Activated naive CD4-positive, alpha-beta T cell treated with Interleukin-2 at 50 U/mL for 16 hours (primary cell): ENCODE measurements around the gene ZNF621.
A peak's percentile ranks its signal among the peaks of the same experiment; 100 is the strongest.
"Not testable (repeated sequence)": the region's sequence is repeated elsewhere in the genome, so short reads cannot be mapped to it uniquely, and the experiment has no call there.

Experiments used
- DNase-seq: peaks from one replicate; pipeline ENCODE4 v3.0.0-alpha.2; 2020

The ZNF621 gene

DNA sequence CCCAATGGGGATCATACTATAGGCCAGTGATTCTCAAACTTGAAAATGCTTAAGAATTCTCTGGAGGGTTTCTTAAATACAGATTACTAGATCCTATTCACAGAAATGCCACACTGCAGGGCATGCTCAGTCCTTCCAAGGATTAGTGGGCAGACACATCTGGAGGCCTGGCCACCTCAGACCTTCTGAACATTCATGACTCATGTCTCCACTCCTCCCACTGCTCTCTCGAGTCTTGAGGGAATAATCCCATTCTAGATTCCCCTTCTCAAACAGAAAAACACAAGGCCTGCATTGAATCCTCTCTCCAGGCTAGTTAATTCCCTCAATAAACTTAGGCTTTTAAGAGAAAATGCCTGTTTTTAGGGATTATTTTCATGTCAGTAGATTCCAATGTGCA is 22.1 kb downstream of the ZNF621 start:
- DNase-seq, result no peak

DNA sequence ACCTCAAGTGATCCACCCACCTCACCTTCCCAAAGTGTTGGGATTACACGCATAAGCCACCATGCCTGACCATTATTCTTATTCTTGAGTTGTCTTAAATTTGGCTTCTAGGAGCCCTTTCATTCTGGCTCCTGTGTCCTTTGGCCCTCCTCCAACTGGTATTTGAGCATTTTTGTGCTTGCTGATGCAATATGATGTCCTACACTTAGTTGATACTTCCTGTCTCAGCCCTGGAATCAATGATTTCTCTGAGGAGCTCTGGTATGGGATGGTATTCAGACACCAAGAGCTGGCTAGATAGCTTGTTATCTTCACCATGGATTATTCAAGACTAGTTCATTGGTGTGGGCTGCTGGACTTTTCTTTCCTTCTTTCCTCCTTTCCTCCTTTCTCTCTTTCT is 25.4 kb downstream of the ZNF621 start:
- no peak for DNase-seq

DNA sequence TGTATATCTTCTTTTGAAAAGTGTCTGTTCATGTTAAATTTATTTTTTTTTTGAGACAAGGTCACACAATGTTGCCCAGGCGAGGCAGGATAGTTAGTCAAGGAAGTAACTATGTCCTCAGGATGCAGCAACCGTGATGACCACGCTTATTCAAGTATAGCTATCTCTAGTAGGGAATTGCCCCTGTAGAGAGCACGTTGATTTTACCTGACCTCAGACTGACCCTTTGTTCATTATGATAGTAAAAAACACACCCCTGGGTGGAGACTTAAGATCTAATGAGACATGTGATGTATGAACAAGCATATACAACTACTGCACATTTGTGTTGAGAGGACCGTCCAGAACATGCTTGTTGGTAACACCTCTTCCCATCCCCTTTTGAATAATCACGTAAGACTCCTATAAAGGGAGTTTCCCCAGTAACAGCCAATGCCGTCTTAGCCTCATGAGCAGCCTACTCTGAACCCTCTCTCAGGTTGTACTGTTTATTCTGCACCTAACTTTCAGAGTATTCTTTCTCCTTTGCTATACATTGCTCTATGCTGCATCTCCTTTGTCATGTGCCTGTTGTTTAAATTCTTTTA is 32.9 kb downstream of the ZNF621 start:
- no peak for DNase-seq

DNA sequence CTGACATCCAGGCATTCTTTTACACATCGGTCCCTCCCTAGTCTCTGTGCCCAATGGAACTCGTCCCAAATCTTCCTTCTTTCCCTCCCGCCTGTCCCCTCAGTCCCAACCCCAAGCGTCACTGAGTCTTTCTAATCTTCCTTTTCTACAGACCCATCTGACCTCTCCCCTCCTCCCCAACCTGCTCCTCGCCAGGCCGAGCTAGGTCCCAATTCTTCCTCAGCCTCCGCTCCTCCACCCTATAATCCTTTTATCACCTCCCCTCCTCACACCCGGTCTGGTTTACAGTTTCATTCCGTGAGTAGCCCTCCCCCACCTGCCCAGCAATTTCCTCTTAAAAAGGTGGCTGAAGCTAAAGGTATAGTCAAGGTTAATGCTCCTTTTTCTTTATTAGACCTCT is 37.7 kb downstream of the ZNF621 start:
- not testable (repeated sequence) for DNase-seq

DNA sequence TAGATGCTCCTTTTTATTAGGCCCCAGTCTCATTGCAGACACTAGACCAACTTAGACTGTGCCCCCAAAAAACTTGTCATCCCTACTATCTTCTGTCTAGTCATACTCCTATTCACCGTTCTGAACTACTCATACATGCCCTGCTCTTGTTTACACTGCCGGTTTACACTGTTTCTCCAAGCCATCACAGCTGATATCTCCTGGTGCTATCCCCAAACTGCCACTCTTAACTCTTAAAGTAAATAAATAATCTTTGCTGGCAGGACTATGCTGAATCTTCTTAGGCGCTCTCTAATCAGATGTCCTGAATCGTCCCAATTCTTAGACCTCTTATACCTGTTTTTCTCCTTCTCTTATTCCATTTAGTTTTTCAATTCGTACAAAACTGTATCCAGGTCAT is 40.9 kb downstream of the ZNF621 start:
- DNase-seq, result not testable (repeated sequence)

DNA sequence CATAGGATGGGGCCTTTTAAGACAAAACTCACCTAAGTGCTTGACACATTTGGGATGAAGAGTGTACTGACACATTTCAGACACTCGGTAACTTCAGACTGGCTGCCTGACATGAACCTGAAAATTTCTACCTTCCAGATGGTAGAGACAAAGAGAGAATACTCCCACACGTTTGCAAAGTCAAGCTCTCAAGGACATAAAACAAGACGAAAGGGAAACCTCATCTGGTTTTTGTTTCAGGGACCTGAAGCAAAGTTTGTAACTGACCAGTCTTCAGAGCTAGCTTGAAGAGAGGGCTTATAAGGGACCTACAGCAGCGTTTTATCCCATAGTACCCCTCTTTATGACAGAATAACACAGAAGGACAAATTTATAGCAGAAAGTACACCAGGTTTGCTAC is 41.9 kb downstream of the ZNF621 start:
- DNase-seq, result no peak

DNA sequence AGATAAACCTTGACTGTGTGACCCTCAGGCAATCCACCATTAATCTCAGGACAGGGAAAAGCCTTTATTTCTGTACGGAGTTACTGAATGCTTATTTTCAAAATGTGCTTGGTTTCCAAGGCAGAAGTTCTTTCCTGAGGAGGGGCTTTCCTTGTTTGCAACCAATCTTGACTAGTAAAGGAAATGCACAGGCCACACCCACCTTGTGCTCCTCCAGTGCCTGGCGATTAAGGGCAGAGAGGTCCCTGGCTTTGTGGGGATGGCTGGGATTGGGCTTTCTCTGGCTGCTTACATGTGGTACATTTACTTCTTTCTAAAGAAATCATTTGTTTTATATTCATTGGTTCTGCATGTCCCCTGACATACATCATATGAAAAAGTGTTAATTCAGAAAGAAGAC is 47.8 kb downstream of the ZNF621 start:
- DNase-seq, result no peak

DNA sequence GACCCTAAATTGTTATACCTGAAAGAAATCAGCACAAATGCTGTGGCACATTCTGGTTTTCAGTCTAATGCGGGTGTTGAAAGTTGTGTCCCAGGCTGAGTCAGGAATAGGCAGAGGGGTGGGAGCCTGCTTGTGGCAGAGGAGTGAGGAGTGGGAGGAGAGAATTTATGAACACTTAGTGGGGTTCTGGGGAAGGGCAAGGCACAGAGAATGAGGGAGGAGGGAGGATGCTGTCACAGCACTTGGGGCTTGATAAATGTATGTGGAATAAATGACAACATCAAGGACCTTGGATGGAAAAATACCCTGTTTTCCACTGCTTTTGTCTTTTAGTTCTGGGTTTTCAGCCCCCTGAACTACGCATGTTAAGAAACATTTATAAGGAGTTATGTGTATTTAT is 49.3 kb downstream of the ZNF621 start:
- no peak for DNase-seq

DNA sequence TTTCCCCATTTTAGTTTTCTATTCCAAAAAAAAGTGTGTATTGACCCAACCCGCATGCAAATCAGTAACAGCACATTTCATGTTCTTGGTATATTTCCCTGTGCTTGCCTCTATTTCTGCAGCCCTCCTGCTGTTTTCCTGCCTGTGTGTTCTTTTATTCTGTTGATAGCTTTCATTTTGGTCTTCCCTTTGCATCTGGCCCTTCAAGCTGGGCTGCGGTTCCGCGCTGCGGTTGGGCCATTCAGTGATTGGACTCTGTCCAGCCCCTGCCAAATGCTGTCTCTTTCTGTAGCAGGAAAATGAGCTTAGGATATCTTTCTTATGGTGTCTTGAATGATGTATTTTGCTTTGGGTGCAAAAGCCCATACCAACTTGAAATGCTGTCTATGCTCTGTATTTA is 49.9 kb downstream of the ZNF621 start:
- no peak for DNase-seq

DNA sequence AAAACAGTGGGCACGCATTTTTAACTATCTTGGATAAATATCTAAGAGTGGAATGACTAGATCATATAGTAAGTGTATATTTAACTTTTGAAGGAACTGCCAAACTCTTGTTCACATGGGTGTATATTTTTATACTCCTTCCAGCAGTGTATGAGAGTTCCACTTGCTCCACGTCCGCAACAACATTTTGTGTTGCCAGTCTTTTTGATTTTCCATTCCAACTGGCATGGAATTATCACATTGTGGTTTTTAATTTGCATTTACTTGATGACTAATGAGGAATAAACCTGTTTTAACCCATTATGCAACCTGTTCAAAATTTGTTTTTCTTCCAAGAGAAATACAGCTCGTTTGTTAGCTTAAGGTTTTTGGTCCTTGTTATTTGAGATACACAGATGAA is 51.6 kb downstream of the ZNF621 start:
- DNase-seq, result no peak

DNA sequence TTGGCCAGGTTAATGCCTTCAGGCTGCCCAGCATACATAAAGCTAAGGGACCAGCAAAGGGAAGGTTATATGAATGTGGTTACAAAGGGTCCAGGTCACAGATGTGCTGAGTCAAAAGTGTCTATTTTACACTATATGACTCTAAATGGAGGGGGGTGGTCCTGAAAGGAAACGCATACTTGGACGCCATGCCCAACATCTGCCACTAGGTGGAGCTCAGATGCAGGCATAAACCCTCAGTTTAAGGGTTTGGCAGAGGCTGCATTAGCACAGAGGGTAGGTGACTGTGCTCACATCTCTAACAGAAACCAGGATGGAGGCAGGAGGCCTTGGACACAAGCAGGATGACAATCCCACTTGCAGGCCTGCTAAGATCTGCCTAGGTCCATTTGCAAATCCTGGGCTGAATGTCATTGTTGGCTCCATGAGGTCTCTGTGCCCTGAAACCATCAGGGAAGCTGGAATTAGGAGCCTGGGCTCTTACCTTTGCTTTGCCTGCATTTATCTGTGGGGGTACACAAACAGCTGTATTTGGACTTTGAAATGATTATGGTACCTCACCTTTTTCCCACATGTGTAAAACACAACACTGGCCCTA is 55.8 kb downstream of the ZNF621 start:
- peak; percentile 63 for DNase-seq

DNA sequence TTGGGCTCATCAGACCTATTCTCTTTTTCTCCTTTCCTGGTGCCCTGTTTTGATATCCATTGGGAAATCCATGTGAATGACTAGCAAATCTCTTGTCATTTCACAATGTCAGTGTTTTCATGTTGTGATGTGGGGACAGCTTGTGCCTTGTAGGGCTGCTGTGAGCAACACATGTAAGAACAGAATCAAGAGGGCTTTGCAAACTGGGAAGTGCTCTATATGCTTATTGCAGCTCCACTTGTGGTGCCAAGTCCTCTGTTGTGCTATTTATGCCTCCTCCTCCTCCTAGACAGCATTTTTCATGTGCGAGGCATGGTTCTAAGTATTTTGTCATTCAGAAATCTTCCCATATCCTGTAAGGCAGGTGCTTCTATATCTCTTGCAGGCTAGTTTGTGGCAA is 56.4 kb downstream of the ZNF621 start:
- no peak for DNase-seq

DNA sequence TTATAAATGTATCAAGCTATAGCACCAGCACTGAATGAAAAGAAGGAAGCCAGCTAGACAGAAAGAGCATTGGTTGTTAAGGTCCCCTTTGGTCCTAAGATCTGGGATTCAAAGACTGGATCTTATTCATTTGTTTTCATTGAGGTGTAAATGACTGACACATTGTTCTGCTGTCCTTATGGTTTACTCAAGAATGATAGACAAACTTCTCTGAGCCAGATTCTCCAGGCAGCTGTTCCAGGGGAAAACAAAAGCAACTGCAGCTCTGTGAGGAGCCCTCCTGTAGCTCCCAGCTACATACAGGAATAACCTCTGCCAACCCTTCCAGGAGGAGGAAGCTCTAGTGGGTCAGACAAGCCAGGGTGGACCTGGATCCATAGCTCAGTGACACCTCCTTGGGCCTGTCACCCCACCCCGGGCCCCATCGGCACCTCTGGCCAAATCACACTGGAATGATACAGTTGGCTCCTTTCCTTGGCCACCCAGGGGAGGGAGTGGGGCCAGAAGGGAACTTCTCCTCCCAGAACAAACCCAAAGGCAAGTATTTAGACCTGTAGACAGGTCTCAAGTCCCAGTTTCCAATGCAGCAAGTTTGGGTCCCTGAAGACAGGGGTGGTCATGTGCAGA is 57.8 kb downstream of the ZNF621 start:
- no peak for DNase-seq

DNA sequence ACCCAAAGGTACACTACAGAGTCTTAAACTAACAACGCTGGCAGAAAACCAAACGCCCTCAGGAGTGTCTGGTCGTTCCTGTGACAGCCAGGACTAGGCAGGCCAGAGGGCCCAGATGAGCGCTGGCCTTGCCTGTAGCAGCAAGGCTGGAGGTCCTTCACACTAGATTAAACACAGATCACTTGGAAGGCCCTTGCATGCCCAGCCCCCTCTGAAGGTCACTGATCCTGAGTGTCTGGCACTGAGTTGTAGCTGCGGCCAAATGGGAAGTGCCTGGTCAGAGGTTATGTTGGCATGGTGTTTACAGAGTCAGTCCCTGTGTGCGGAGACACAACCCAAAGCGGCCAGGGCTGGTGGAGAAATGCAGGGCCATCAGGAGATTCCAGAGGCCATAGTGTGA is 58.9 kb downstream of the ZNF621 start:
- DNase-seq, result no peak

DNA sequence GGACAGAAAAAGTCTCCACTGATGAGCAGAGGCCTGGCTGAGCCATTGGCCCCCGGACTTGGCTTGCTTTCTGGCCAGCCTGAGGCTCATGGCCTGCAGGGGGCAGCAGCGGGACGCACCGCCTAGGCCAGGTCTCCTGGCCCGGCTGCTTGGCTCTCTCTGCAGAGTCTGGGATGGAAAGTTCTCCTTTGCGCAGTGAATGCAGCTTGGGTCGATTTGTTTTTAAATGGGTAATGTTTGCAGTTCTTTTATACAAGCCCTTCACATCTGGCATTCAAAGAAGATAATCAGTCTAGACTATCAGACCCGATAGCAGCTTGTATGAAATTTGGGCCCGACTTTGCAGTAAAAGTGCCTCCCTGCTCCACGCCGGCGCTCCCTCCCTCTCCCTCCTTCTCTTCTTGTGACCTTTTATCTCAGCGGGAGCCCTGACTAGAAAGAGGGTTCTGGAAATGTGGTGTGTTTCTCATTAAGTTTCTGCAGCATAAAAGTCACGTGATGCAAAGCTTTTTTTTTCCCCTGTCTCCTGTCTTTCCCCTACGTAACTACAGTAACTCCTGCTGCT is 59.9 kb downstream of the ZNF621 start:
- DNase-seq, result peak; percentile 71

DNA sequence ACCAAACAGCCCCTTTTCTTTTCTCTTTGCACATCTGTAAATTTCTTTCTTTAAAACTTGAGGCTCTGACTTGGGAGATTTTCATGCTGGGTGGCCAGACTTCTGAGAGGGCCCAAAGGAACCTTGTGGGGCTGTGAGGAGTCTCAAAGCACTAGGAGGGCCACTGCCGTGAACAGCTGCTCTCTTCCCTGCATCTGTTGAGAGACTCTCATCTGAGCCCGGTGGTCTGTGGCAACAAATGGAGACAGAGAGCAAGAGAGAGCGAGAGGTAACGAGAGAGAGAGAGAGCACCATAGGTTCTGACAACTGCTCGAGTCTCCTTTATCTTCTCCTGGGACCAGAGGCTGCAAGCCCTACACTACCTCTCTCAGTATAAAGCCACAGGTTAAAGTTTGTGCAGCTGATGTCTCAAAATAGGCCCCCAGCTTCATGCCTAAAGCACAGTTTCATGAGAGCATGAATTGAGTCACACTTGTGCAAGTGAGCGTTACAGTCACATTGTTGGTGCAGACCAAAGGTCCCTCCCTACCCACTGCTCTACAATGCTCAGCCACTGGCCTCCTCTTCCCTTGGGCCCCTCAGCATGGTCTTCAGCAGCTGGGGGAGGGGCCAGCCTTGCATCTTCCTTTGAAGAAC is 60.7 kb downstream of the ZNF621 start:
- DNase-seq, result no peak

DNA sequence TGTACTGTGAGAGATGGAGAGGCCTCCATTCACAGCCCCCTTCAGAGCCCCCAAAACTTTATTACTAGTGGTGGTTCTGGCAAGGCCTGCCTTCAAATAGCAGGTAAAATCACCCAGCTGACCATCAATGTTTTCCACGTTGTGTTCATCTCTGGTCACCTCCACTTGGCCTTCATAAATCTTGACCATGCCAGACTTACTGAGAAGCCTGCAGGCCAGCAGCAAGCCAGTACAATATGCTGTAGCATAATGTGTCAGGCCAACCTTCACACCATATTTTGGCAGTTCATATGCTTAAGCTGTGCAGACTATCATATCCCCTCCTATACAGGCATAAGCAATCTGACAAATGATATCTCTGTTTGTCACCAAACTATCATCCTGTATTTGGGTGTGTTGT is 62.1 kb downstream of the ZNF621 start:
- no peak for DNase-seq

DNA sequence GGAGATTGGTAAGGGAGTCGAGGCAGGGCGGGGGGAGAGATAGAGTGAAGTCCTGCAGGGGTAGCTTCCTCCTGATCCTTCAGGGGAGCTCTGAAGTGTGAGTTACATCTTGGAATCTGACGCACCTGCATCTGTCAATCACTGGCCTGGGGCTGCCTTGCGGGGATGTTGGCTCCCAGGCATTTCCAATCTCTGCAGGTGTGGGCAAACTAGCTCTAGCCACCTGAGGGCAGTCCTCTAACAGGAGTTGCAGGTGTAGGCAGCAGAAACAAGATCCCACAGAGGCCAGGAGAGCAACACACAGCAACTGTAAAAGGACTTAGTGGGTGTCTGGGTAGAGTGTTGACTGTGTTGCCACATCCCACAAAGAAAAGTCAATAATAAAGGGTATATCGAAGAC is 63.6 kb downstream of the ZNF621 start:
- no peak for DNase-seq
